Spleen (tissue), 11 donors: ENCODE data around the gene GNAI3. TPM values are rescaled to one million over a fixed set of nuclear protein-coding genes. Genes with fewer than 3 reads are reported as not detected.

Experiments used
- DNase-seq: peaks from one replicate; pipeline ENCODE4 v3.0.0-alpha.2; 2020
- H3K27ac ChIP-seq, 8 donors: fragments of 200-600 bp; sonication (generic) in 7 of 8; 1 replicate in 4 of 8; 2 replicates in 4 of 8; pipeline versions ENCODE4 v1.5.0 to v1.8.0; 2016 to 2021; ENCODE audit warnings: inconsistent platforms in 4 of 8, mild to moderate bottlenecking in 4 of 8, moderate library complexity in 1 of 8
- H3K27me3 ChIP-seq, 7 donors: fragments of 200-600 bp; sonication (generic) in 6 of 7; replicated peaks in 1 of 7; 1 replicate in 4 of 7; 2 replicates in 3 of 7; pipeline versions ENCODE4 v1.5.0 to v1.8.0; 2016 to 2021; ENCODE audit warnings: inconsistent platforms in 3 of 7, mild to moderate bottlenecking in 1 of 7
- H3K36me3 ChIP-seq, 6 donors: fragments of 200-600 bp; sonication (generic) in 5 of 6; 1 replicate in 4 of 6; 2 replicates in 2 of 6; pipeline versions ENCODE4 v1.5.0 to v1.8.0; 2016 to 2021; ENCODE audit warnings: inconsistent platforms in 2 of 6
- H3K4me1 ChIP-seq, 6 donors: fragments of 200-600 bp; sonication (generic) in 5 of 6; 1 replicate in 3 of 6; 2 replicates in 3 of 6; pipeline versions ENCODE4 v1.5.0 to v1.8.0; 2016 to 2021; ENCODE audit warnings: inconsistent platforms in 3 of 6
- H3K4me3 ChIP-seq, 8 donors: fragments of 200-600 bp; sonication (generic) in 7 of 8; 1 replicate in 4 of 8; 2 replicates in 4 of 8; pipeline versions ENCODE4 v1.5.0 to v1.8.0; 2016 to 2021; ENCODE audit warnings: inconsistent platforms in 4 of 8, mild to moderate bottlenecking in 4 of 8, moderate library complexity in 2 of 8
- H3K9me3 ChIP-seq, 8 donors: fragments of 200-600 bp; sonication (generic) in 7 of 8; 1 replicate in 4 of 8; 2 replicates in 4 of 8; pipeline versions ENCODE4 v1.5.0 to v1.8.0; 2016 to 2021; ENCODE audit warnings: inconsistent platforms in 4 of 8
- CTCF ChIP-seq, 11 experiments: fragments of 200-600 bp in 7 of 11; fragments of 450-650 bp in 4 of 11; sonication (generic) in 4 of 11; IDR thresholded peaks in 8 of 11; conservative IDR thresholded peaks in 3 of 11; 1 replicate in 7 of 11; 2 replicates in 4 of 11; pipeline versions ENCODE4 v1.4.0 to v1.8.0; 2016 to 2021; ENCODE audit warnings: antibody characterized with exemption in 11 of 11, inconsistent platforms in 4 of 11, mild to moderate bottlenecking in 1 of 11
- POLR2A ChIP-seq, 3 donors: fragments of 450-650 bp; IDR thresholded peaks; one replicate each; pipeline ENCODE4 v1.5.1; 2017; ENCODE audit warnings: antibody characterized with exemption in 3 of 3, mild to moderate bottlenecking in 1 of 3
- POLR2AphosphoS5 ChIP-seq, 3 donors: sonication (generic); formaldehyde crosslinking; IDR thresholded peaks; one replicate each; pipeline ENCODE4 v1.5.1; 2017; ENCODE audit warnings: antibody characterized with exemption in 3 of 3
- WGBS, 5 donors: extraction: QIAGEN DNeasy Blood & Tissue Kit in 3 of 5; methylation state at CpG; one replicate each; pipeline versions ENCODE4 v1.1.5 to v1.1.7; 2013 to 2018; 5-methylcytosine and 5-hydroxymethylcytosine counted together
- intact Hi-C: fragments of 100-400 bp; cut with DNase I; formaldehyde crosslinking; loops from one replicate; pipeline ENCODE4 v1.15.0; 2023; ENCODE audit warnings: low total_unique reads
- polyA plus RNA-seq, 3 donors: library from polyadenylated mRNA; stranded (reverse); fragments of 200-250 nt; gene quantifications; one replicate each; pipeline ENCODE4 v1.2.1, GENCODE V29; 2013
- total RNA-seq, 7 donors: library from RNA; depleted of rRNA in 3 of 7; stranded (reverse); fragments of >200 nt in 3 of 7; fragmentation: NEBNext Ultra II Directional in 4 of 7; extraction: Animal tissue kit (Norgen Biotek cat#: 25700) in 4 of 7; gene quantifications; one replicate each; pipeline versions ENCODE4 v1.1.0 to v1.2.1, GENCODE V29; 2016 to 2021
- donor health status: healthy with polysubstance abuse.
- donor health status: DM: no; HTN: no; CAD: no; lungs with moderate emphysema.
- donor health status: DM: no; HTN: no; CAD: no.
- donor health status: Bipolar disorder and iron deficiency.
- donor health status: healthy.
- donor health status: DM: no; HTN: no; CAD: no.
- donor health status: DM: yes; HTN: yes; CAD: no.

GNAI3 gene
- total and polyA plus RNA-seq, 10 donors = 1.8 to 11.4 (median 9.2) TPM

- 87 to 92% (median 90%) methylated on average over 18 to 24 of the region's 24 CpGs for WGBS, 5 donors
- H3K9me3 ChIP-seq = no peaks in the 10 kb centered on the region
- H3K27me3 ChIP-seq = no peaks in the 10 kb centered on the region
- no peak overlapping the region for H3K27ac ChIP-seq
- H3K4me3 ChIP-seq = no peak overlapping the region
- peaks cover 13 to 28% (median 18%) of the 10 kb centered on the region in 6 donors for H3K4me1 ChIP-seq
- no peaks in the 10 kb centered on the region for H3K36me3 ChIP-seq
- intact Hi-C loops = loop anchor here (10.0 kb wide), 1 partner anchor 441 kb away; the partner anchor contains the start of gene AHCYL1
- TF ChIP-seq POLR2AphosphoS5 (IDR thresholded peaks at IDR 0.05) = peak in 1 of 3 donors; percentile 3
- no peak for TF ChIP-seq POLR2A (IDR thresholded peaks at IDR 0.05)
- no peak for DNase-seq
These were observed 5.0 kb upstream of the GNAI3 start for GRCh38 chr1:109543283-109543987.

GRCh38 chr1:109543988-109544735, 4.3 kb upstream of the GNAI3 start:
- no peak for DNase-seq
- Histone ChIP-seq H3K36me3 (no peaks in the 10 kb centered on the region), H3K9me3 (no peaks in the 10 kb centered on the region), H3K27me3 (no peaks in the 10 kb centered on the region), H3K27ac (no peak overlapping the region), H3K4me1 (peaks cover 14 to 32% (median 19%) of the 10 kb centered on the region in 6 donors), H3K4me3 (no peak overlapping the region)
- WGBS, 5 donors = 77 to 91% (median 79%) methylated on average over 11 to 14 of the region's 14 CpGs
- intact Hi-C loops = loop anchor here (10.0 kb wide), 1 partner anchor 441 kb away; the partner anchor contains the start of gene AHCYL1
- TF ChIP-seq POLR2AphosphoS5 (IDR thresholded peaks at IDR 0.05) = no peak

GRCh38 chr1:109546311-109547109, 1.9 kb upstream of the GNAI3 start:
- peak; percentile 93 for DNase-seq
- H3K9me3 ChIP-seq = no peaks in the 10 kb centered on the region
- H3K4me3 ChIP-seq = peak overlapping the region in 6 of 8 donors; percentile 68 to 88 (median 77)
- TF ChIP-seq POLR2A (IDR thresholded peaks at IDR 0.05) (no peak), CTCF (IDR thresholded peaks at IDR 0.05 in 8 of 11, conservative IDR thresholded peaks at IDR 0.05 in 3 of 11) (peak; percentile 78 to 96 (median 88)), POLR2AphosphoS5 (IDR thresholded peaks at IDR 0.05) (peak in 1 of 3 donors; percentile 78)
- H3K4me1 ChIP-seq = peaks cover 34 to 55% (median 40%) of the 10 kb centered on the region in 6 donors
- intact Hi-C loops = loop anchor here (5.0 to 10.0 kb wide), 4 partner anchors 81 to 438 kb away; partner anchors contain the start of gene AHCYL1
- peak overlapping the region; percentile 96 to 99 (median 98) for H3K27ac ChIP-seq
- no peaks in the 10 kb centered on the region for H3K27me3 ChIP-seq
- 31 to 43% (median 34%) methylated on average over 5 of the region's 5 CpGs for WGBS, 5 donors
- no peaks in the 10 kb centered on the region for H3K36me3 ChIP-seq

- intact Hi-C loops = loop anchor here (5.0 to 10.0 kb wide), 4 partner anchors 80 to 437 kb away; partner anchors contain the start of gene AHCYL1
- Histone ChIP-seq H3K27ac (peak overlapping the region; percentile 96 to 99 (median 98)), H3K4me3 (peak overlapping the region; percentile 42 to 88 (median 77)), H3K36me3 (peaks cover 0 to 4% (median 0%) of the 10 kb centered on the region in 6 donors), H3K4me1 (peaks cover 34 to 67% (median 52%) of the 10 kb centered on the region in 6 donors), H3K9me3 (no peaks in the 10 kb centered on the region), H3K27me3 (no peaks in the 10 kb centered on the region)
- no peak for TF ChIP-seq CTCF (IDR thresholded peaks at IDR 0.05 in 8 of 11, conservative IDR thresholded peaks at IDR 0.05 in 3 of 11)
- TF ChIP-seq POLR2A (IDR thresholded peaks at IDR 0.05) = no peak
- TF ChIP-seq POLR2AphosphoS5 (IDR thresholded peaks at IDR 0.05) = no peak
- DNase-seq = no peak
- WGBS, 5 donors = 4 to 8% (median 4%) methylated on average over 22 of the region's 22 CpGs
These were observed 723 bp upstream of the GNAI3 start for GRCh38 chr1:109547463-109548320.
